GM18508 (cell line): ENCODE measurements around the gene SERPINA6.
"Not testable (repeated sequence)": the region's sequence is repeated elsewhere in the genome, so short reads cannot be mapped to it uniquely, and the experiment has no call there.

Experiments
- ATAC-seq: cut with Tn5 transposase; IDR thresholded peaks from one replicate; pipeline ENCODE4 v1.9.1; 2021; ENCODE audit warnings: moderate number of reproducible peaks; ENCODE audit not compliant: insufficient read depth, unreplicated experiment

SERPINA6 gene

GRCh38 chr14:94330857-94331256 is 7.7 kb upstream of the SERPINA6 start:
- no peak for ATAC-seq

GRCh38 chr14:94330432-94330831 is 7.3 kb upstream of the SERPINA6 start:
- ATAC-seq: no peak

DNA sequence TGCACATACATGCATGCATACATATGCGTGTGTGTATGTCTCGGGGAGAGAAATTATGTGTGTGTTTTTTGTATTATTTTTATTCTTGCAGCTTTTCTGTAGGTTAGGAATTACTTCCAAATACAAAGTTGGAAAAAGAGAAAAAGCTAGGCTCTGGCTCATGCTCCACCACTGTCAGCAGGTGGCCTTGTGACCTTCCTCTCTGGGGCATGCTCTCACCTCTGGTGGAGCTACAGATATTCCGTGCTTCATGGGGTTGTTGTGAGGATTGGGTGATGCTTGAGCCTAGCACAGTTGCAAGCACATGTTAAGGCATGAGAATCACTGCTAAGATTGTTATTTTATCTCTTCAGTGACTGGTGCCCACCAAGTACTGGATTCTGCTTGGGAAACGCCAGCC is 6.7 kb upstream of the SERPINA6 start:
- no peak for ATAC-seq

GRCh38 chr14:94328196-94328595 is 5.1 kb upstream of the SERPINA6 start:
- ATAC-seq: no peak

DNA sequence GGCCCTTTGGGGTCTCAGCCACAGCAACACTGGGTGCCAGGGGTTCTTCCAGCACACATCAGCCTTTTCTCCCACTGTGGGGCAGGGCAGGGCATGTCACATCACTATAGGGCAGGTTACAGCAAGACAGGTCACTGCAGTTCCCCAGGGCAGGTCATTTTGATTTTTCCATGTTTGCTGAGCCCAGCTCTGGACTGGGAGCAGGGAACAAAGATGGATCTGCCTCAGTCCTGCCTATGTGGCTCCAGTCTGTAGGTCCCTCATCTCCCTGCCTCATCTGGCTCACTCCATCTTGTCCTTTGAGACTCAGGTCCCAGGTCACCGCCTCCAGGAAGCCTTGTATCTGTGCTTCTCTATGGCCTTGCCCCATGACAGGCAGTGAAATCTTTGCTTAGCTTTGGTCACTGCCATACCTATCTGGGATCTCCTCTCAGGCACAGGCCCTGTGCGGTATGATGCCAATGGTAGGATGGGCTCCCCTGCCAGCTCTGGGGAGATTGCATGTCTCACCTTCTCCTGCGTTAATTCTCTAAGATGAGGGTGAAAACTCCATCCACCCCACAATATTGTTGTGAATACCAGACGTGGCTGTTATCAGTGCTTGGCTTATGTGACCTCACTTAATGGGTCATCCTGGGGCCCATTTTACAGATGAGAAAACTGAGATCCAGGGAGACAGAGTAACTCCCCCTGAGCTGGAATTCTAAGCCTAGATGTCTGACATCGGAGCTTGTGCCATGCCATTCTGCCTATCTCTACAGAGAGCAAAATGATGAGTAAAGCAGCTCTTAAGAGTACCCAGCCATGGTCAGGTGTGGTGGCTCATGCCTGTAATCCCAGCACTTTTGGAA is 1.5 kb downstream of the SERPINA6 start:
- ATAC-seq: no peak

- ATAC-seq: no peak
These were observed 2.9 kb downstream of the SERPINA6 start for GRCh38 chr14:94320243-94320642.

GRCh38 chr14:94317259-94317658 is 5.9 kb downstream of the SERPINA6 start:
- ATAC-seq: no peak

- ATAC-seq: no peak
These were observed 6.4 kb downstream of the SERPINA6 start for GRCh38 chr14:94316692-94317091.

GRCh38 chr14:94314890-94315289 is 8.2 kb downstream of the SERPINA6 start:
- no peak for ATAC-seq

DNA sequence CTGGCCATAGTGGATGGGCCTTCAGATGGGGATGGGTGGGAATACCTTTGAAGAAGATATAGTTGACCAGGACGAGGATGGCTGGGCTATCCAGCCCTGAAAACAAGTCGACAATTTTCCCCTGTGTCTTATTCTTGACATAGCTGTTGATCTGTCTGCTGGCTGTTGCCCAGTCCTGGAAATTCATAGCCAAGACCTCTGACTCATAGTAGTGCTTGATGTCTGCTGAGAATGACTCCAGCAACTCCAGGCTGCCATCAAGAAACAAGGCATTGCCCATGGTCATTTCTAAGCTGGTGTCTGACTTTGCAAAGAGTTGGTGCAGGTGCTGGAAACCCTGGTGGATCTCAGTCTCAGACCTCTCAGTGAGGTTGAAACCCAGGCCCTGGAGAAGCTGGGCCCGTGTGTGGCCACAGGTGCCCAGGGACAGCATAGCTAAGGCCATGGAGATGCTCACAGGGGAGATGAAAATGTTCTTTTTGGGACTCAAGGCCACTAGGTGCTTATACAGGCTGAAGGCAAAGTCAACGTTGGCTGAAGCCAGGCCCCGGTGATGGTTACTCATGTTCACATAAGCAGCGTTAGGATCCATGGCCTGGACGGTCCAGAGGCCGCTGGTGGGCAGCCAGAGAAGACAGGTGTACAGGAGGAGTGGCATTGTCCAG is 9.0 kb downstream of the SERPINA6 start:
- no peak for ATAC-seq

GRCh38 chr14:94312481-94313246 is 10.5 kb downstream of the SERPINA6 start:
- no peak for ATAC-seq

GRCh38 chr14:94310248-94310647 is 12.9 kb downstream of the SERPINA6 start:
- no peak for ATAC-seq

- no peak for ATAC-seq
These were observed 13.4 kb downstream of the SERPINA6 start for GRCh38 chr14:94309721-94310120.

DNA sequence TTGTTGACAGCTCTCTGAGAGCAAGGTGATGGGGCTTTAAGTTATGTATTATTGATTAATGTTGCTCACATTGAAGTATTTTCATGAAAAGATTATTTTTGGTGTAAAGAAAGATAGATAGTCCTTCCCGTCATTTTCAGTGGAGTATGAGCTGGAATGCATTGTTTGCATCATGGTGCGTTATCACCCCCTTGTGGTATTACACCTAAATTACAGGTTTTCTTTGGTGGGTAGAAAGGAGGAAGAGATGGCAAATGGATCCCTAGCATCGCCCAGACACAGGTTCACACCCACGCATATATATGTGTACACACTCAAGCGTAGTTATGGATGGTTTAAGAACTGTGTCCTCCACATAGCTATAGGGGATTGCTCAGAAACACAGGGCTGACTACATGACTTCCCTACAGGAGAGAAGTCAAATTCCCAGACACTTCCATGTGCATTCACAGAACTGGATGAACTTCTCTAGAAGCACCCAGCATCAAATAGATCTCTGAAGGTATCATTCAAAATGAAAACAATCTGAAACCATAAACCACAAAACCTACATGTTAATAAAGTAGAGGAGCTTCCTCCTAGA is 15.6 kb downstream of the SERPINA6 start:
- no peak for ATAC-seq

DNA sequence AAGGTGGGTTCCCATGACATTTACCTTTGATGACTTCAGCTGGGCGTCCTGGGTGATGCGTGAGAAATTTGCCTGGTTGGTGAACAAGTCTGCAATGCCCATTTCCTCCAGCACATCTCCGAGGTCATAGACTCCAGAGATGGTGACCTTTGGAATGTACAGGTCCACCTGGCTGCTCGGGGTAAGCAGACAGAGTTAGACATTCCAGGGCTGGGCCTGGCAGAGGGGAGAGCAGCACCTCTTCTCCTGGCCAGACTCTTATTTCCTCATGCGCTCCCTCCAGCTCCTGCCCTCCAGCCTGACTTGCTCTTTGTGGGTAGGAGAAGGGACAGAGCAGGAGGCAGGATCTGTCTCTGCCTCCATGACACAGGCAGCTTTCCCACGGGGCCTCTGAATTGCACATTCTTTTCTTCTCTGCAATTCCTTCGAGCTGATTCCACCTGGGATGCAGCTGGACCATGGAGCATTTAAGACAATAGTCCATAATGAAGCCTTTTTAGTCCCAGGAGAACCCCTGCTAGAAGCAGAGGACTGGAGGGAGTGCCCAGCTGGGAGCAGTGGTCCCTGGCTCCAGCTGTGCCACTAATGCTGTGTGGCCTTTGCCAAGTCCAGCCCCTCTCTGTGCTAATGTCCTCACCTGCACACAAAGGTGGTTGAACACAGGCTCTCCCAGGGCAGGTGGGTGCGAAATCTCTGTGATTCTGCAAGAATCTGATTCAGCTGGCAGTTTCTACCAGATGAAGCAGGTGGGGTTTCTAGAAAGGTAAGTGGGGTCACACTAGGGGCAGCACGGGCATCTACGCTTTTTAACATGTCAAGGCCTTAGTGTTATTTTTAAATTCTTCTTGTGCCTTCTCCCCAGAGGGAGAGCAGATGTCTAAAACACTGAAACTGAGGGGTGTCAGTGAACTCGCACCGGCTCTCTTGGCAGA is 16.8 kb downstream of the SERPINA6 start:
- no peak for ATAC-seq

DNA sequence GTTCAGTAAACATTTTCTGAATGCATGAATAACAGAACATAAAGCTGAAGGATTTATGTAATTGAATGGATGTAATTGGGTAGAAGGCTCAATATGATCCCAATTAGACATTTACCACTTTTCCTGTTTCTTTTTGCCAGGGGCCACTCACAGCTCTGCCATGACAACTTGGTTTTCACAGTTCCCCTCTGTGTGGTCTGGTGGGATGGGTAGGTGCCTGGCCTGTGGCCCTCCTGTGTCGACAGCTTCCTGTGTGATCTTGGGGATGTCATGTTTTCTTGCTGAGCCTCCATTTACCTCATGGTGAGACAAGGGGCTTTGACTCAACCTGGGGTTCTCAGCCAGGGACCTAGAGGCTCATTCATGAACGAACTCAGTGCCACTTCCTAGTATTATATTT is 17.5 kb downstream of the SERPINA6 start:
- ATAC-seq: no peak

DNA sequence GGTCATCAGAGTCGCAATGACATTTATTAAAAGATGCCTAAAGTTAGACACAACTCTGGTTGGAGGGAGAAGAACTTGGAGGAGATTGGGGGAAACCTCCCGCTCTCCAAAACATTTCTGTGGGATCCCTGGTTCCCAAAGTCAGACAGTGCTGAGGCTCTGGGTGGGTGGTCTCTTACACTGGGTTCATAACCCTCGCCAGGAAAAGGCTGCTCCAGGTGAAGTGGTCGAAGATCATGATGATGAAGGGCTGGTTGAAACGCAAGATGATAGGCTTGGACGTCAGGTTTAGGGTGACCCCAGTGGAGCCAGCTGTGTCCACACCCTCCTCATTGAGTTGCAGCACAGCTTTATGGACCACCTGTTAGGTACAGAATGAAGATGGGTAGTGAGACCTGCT is 18.9 kb downstream of the SERPINA6 start:
- ATAC-seq: no peak

- ATAC-seq: no peak
These were observed 20.0 kb downstream of the SERPINA6 start for GRCh38 chr14:94303111-94303510.

DNA sequence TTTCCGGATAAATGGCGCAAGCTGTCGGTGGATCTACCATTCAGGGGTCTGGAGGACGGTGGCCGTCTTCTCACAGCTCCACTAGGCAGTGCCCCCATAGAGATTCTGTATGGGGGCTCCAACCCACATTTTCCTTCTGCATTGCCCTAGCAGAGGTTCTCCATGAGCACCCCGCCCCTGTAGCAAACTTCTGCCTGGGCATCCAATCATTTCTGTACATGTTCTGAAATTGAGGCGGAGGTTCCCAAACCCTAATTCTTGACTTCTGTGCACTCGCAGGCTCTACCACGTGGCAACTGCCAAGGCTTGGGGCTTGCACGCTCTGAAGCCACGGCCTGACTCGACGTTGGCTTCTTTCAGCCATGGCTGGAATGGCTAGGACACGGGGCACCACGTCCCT is 25.0 kb downstream of the SERPINA6 start:
- ATAC-seq: no peak

DNA sequence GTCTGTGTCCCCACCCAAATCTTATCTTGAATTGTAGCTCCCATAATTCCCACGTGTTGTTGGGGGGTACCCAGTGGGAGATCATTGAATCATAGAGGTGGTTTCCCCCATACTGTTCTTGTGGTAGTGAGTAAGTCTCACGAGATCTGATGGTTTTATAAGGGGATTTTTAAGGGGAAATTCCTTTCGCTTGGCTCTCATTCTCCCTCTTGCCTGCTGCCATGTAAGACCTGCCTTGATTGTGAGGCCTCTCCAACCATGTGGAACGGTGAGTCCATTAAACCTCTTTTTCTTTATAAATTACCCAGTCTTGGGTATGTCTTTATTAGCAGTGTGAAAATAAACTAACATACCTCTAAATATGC is 27.0 kb downstream of the SERPINA6 start:
- ATAC-seq: not testable (repeated sequence)
